Measurements from ENCODE around the gene OR4D1. TPM values are rescaled to one million over a fixed set of nuclear protein-coding genes. Genes with fewer than 3 reads are reported as not detected.

Gene OR4D1
- total and polyA plus RNA-seq, 9 of the 15 experiments (the other 6 are each of a cell fraction or from before 2014, with no cell fraction given): not detected

DNA sequence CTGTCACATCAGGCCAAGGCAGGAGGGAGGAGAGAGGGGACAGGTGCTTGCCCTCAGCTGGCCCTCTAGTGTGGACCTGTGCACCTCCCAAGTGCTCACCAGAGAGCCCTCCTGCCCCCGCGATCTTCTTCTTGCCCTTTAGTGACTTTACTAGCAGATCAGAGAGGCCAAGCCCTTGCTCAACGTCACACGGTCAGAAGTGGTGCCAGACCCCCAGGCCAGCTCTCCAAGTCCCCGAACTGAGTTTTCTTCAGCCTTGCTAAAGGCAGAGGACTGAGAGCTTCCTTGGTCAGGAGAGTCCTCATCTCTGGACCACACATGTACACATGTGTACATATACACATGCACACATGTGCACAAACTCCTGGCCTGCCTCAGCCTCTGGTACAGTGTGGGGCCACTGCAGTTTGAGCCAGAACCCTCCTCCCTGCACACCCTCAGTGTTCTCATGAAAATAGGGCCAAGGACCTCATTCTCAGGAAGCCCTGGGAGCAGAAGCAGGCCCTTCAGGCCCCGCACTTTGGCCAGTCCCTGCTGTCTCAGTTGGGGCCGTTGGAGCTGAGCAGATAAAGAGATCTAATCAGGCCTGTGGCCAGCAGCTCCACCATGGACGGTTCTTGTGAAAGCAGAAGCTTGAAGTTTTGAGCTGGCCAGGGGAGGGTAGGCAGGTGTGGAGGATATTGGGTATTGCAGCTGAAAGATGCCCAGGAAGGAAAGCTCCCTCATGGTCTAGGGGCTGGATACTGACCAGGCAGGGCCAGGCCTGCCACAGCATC is 37.0 kb downstream of the OR4D1 start (continued):
- TF ChIP-seq FOXP1 (CRISPR knock-in tag; IDR thresholded peaks at IDR 0.05) (no peak), BRD9 (IDR thresholded peaks at IDR 0.05; ENCODE audit: low read depth, partially characterized antibody) (no peak), ARHGAP35 (IDR thresholded peaks at IDR 0.05; ENCODE audit: partially characterized antibody) (no peak), IRF2 (CRISPR knock-in tag; IDR thresholded peaks at IDR 0.05) (no peak), ZNF830 (CRISPR knock-in tag; IDR thresholded peaks at IDR 0.05) (0 out of 2 replicates have a peak, but pooled peaks have one; percentile 24), SMAD2 (IDR thresholded peaks at IDR 0.05; ENCODE audit: low read depth, low read length) (no peak), ZNF212 (CRISPR knock-in tag; IDR thresholded peaks at IDR 0.05) (no peak), ELF4 (CRISPR knock-in tag; IDR thresholded peaks at IDR 0.05) (no peak), BRF1 (IDR thresholded peaks at IDR 0.05; ENCODE audit: borderline replicate concordance, extremely low read depth, insufficient read length) (no peak), GATAD2A (IDR thresholded peaks at IDR 0.05) (no peak), TBL1XR1 (IDR thresholded peaks at IDR 0.05; ENCODE audit: low read length in 2 of 2) (no peak), ZNF274 (IDR thresholded peaks at IDR 0.05; ENCODE audit: borderline replicate concordance, low read depth, low read length) (no peak), HNRNPH1 (optimal IDR thresholded peaks at IDR 0.05; ENCODE audit: low read depth, low read length) (no peak), MAZ (CRISPR knock-in tag; conservative IDR thresholded peaks at IDR 0.05 in 1 of 2, IDR thresholded peaks at IDR 0.05 in 1 of 2) (peak; percentile 45 to 67; a peak in 3 of 4 replicates), CBX1 (IDR thresholded peaks at IDR 0.05; ENCODE audit: low read depth) (0 out of 2 replicates have a peak, but pooled peaks have one; percentile 31), ZNF584 (CRISPR knock-in tag; IDR thresholded peaks at IDR 0.05; ENCODE audit: low read depth) (no peak)
- TF ChIP-seq, protein P1, sequence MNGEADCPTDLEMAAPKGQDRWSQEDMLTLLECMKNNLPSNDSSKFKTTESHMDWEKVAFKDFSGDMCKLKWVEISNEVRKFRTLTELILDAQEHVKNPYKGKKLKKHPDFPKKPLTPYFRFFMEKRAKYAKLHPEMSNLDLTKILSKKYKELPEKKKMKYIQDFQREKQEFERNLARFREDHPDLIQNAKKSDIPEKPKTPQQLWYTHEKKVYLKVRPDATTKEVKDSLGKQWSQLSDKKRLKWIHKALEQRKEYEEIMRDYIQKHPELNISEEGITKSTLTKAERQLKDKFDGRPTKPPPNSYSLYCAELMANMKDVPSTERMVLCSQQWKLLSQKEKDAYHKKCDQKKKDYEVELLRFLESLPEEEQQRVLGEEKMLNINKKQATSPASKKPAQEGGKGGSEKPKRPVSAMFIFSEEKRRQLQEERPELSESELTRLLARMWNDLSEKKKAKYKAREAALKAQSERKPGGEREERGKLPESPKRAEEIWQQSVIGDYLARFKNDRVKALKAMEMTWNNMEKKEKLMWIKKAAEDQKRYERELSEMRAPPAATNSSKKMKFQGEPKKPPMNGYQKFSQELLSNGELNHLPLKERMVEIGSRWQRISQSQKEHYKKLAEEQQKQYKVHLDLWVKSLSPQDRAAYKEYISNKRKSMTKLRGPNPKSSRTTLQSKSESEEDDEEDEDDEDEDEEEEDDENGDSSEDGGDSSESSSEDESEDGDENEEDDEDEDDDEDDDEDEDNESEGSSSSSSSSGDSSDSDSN (IDR thresholded peaks at IDR 0.05; ENCODE audit: borderline replicate concordance in 1 of 2, low read depth in 2 of 2, low read length in 2 of 2): peak in 1 of 2 experiments; percentile 51; a peak in 1 of 4 replicates
- TF ChIP-seq, protein P2, sequence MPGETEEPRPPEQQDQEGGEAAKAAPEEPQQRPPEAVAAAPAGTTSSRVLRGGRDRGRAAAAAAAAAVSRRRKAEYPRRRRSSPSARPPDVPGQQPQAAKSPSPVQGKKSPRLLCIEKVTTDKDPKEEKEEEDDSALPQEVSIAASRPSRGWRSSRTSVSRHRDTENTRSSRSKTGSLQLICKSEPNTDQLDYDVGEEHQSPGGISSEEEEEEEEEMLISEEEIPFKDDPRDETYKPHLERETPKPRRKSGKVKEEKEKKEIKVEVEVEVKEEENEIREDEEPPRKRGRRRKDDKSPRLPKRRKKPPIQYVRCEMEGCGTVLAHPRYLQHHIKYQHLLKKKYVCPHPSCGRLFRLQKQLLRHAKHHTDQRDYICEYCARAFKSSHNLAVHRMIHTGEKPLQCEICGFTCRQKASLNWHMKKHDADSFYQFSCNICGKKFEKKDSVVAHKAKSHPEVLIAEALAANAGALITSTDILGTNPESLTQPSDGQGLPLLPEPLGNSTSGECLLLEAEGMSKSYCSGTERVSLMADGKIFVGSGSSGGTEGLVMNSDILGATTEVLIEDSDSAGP (CRISPR knock-in tag; IDR thresholded peaks at IDR 0.05): no peak
- TF ChIP-seq, protein P3, sequence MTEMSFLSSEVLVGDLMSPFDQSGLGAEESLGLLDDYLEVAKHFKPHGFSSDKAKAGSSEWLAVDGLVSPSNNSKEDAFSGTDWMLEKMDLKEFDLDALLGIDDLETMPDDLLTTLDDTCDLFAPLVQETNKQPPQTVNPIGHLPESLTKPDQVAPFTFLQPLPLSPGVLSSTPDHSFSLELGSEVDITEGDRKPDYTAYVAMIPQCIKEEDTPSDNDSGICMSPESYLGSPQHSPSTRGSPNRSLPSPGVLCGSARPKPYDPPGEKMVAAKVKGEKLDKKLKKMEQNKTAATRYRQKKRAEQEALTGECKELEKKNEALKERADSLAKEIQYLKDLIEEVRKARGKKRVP (CRISPR knock-in tag; IDR thresholded peaks at IDR 0.05): peak; percentile 57; the same call in 1 of the 2 replicates
- TF ChIP-seq, protein P4, sequence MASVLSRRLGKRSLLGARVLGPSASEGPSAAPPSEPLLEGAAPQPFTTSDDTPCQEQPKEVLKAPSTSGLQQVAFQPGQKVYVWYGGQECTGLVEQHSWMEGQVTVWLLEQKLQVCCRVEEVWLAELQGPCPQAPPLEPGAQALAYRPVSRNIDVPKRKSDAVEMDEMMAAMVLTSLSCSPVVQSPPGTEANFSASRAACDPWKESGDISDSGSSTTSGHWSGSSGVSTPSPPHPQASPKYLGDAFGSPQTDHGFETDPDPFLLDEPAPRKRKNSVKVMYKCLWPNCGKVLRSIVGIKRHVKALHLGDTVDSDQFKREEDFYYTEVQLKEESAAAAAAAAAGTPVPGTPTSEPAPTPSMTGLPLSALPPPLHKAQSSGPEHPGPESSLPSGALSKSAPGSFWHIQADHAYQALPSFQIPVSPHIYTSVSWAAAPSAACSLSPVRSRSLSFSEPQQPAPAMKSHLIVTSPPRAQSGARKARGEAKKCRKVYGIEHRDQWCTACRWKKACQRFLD (CRISPR knock-in tag; IDR thresholded peaks at IDR 0.05): 0 out of 2 replicates have a peak, but pooled peaks have one; percentile 14
- TF ChIP-seq, protein P5, sequence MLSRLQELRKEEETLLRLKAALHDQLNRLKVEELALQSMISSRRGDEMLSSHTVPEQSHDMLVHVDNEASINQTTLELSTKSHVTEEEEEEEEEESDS (CRISPR knock-in tag; IDR thresholded peaks at IDR 0.05): no peak
